GM19328 (cell line): ENCODE measurements around the gene PKIG.

Experiments
- ATAC-seq: cut with Tn5 transposase; IDR thresholded peaks from one replicate; pipeline ENCODE4 v1.9.1; 2021; ENCODE audit warnings: mild to moderate bottlenecking, moderate library complexity; ENCODE audit not compliant: unreplicated experiment

Gene PKIG

DNA sequence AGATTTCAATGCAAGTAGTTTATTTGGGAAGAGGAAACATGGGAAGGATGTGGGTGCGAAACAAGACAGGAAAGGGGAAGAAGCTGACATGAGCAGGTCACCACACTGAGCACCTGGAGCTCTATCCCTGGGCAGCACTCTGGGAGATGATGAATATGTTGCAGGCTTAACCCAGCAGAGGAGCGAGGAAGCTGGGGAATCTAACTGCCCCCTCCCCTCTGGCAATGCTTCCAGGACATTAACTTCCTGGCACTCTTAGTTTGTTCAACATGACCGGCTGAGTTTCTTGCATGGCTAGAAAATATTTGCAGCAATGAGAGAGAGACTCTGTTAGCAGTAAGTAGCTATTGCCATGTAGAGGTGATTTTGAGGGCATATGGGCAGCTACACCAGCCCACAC, 74.1 kb downstream of the PKIG start:
- ATAC-seq: no peak

GRCh38 chr20:44657875-44658274, 75.5 kb downstream of the PKIG start:
- ATAC-seq: no peak

DNA sequence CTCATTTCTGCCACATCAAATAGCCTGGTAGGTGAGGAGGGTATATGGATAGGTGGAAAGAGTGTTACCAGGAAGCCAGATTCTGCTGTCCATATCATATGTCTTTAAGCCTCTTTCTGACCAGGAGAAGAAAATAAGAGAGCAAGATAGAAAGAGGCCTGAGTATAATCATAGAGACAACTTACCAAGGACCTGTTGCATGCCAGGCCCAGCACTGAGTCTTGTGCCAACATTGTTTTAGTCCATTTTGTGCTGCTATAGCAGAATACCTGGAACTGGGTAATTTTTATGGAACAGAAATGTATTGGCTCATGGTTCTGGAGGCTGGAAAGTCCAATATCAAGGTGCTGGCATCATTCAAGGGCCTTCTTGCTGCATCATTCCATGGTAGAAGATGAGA, 76.4 kb downstream of the PKIG start:
- no peak for ATAC-seq

DNA sequence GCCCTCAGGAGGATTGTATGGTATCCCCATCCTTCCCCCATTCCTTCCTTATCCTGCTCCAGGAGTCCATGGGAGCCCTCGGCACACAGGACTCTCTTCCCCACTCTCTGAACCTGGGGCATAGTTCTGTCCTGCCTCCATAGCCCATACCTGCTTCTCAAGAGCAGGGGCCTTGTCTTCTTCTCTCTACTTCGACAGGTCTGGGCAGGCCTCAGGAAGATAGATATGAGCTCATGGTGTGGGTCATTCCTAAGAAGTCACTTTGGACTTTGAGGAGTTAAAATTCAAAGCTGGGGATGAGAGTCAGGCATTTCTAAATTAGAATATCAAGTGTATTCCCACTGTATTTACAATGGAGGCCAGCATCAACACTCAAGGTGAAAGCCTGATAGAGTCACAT, 77.6 kb downstream of the PKIG start:
- no peak for ATAC-seq

DNA sequence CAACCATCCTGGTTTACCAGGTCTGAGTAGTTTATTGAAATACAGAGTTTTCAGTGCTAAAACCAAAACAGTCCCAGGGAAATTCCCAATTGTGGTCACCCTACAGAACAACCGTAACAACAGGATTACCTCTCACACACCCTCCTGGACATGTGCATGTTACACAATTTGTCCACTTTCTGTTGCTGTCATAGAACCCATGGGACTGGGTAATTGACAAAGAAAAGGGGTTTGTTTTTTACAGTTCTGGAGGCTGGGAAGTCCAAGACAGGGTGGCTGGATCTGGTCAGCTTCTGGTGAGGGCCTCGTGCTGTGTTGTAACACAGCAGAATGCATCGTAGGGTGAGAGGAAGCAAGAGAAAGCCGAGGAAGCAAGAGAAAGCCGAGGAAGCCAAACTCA, 78.2 kb downstream of the PKIG start:
- ATAC-seq: no peak

DNA sequence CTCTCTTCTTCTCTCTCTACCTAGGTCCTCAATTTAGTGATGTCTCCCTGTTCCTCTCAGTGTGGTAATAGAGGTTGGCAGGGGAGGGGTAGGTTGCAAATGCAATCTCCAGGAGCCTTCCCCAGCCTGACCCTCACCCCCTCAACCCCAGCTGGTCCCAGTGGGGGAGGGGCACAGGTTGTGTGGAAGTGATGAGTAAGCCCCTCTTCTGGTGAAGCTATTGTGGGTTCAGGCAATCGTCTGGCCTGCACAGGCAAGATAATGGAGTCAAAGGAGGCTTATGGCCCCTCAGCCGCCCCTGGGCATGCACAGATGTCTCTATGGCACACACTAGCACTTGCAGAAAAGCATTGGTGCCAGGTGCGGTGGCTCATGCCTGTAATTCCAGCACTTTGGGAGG, 79.9 kb downstream of the PKIG start:
- ATAC-seq: no peak

DNA sequence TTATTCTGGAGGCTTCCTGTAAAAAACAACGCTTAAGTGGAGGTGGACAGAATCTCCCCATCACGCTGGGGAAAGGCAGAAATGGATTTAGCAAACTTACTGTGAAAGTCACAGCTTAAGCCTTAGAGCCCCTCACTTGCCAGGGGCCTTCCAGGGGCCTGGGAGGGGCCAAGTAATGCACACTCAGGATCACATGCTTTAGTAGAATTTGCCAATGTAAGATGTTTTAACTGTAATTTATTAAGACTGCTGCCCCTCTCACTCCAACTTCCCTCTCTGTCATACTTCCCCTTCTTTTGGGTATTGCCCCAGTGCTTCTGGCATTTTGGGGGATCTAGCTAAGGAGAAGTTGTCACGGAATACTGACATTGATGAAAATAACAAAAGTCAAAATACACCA, 81.8 kb downstream of the PKIG start:
- no peak for ATAC-seq

DNA sequence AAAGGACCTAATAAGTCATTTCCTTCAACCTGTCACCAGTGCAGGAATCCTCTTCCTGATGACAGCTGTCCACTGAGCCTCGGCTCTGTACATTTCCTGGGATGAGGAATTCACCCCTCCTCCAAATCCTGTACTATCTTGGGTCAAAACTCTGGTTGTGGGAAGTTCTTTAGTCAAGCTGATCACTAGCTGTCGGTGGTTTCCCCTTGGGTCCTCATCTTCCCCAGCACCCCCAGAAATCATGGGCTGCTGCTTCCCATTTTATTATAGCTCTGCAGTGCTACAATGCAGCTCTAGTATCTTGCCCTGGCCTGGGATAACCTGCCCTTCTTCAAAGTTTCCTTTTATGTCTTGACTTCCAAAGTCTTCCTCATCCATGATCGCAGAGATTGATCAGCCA, 83.7 kb downstream of the PKIG start:
- no peak for ATAC-seq
